ENCODE data around the gene GAPT.

Gene GAPT

DNA sequence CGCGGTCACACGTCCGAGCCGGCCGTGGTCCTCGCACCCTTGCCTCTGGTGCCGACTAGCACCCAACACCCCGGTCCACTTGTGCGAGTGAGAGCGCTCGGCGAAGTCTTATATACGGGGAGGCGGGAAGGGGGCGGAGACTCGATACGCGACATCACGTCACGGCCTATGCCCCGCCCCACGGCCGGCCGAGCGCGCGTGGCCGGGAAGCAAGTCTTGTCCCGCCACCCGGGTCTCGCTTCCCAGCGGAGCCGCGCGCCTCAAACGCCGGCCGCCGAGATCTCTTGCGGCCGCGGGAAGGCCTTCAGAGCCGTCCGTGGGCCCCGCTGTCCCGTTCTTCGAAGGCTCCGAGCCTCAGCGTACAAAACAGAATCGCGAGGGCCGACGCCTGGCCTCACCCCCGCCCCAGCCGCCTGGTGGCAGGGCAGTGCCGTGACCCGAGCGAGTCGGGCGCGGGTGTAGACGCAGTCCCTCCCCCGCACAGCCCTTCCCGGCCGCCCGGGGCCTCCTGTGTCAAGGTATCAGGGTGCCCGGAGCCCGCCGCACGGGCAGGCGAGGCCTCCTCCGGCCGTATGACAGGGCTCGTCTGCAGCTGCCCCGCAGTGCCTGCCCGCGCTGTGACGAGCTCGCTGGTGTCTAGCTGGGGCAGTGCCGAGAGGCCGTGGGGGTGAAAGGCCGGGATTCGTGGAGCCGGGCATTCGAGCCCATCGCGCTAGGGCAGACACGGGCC lies 31.1 kb upstream of the GAPT start, which contains the start of gene PLK2:
TSS of gene PLK2 (minus strand) at position 85 of the 730 bp plus-strand sequence. CDS start 127 bp downstream, outside the sequence.
- TF ChIP-seq, protein P1, sequence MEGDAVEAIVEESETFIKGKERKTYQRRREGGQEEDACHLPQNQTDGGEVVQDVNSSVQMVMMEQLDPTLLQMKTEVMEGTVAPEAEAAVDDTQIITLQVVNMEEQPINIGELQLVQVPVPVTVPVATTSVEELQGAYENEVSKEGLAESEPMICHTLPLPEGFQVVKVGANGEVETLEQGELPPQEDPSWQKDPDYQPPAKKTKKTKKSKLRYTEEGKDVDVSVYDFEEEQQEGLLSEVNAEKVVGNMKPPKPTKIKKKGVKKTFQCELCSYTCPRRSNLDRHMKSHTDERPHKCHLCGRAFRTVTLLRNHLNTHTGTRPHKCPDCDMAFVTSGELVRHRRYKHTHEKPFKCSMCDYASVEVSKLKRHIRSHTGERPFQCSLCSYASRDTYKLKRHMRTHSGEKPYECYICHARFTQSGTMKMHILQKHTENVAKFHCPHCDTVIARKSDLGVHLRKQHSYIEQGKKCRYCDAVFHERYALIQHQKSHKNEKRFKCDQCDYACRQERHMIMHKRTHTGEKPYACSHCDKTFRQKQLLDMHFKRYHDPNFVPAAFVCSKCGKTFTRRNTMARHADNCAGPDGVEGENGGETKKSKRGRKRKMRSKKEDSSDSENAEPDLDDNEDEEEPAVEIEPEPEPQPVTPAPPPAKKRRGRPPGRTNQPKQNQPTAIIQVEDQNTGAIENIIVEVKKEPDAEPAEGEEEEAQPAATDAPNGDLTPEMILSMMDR (IDR thresholded peaks at IDR 0.05; ENCODE audit: borderline replicate concordance, insufficient read depth, low read depth, low read length) = peak; percentile 42
- H3K4me3 ChIP-seq (ENCODE audit: low read depth, low read length) = peak within 1 kb of the TSS; percentile 45

DNA sequence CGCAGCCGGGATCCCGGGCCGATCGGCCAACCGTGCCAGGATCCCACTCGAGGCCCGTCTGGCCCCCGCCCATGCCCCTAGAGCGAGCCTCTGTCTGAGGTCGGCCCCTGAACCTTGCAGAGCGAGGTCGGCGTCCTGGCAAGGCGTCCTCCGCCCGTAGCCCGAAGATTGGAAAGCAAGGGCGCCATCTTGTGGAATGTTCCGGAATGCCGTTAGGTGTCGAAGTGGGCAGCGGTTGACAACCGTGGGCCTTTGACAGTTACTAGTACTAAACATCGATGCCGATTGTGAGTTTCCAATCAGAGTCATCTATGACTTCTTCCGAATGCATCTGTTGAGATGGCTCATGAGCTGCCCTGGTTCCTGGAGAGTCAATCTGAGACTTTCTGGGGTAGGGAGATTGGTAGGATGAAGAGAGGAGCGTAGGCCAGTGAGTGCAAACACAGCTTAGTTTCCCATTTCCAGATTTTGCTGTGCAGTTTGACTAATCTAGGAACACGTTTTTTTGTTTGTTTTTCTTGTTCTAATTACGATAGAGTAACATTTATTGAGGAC lies 30.4 kb upstream of the GAPT start:
- peak overlapping the region; percentile 45 for H3K4me3 ChIP-seq (ENCODE audit: low read depth, low read length)
- TF ChIP-seq, protein P1 (IDR thresholded peaks at IDR 0.05; ENCODE audit: borderline replicate concordance, insufficient read depth, low read depth, low read length) = peak; percentile 75

DNA sequence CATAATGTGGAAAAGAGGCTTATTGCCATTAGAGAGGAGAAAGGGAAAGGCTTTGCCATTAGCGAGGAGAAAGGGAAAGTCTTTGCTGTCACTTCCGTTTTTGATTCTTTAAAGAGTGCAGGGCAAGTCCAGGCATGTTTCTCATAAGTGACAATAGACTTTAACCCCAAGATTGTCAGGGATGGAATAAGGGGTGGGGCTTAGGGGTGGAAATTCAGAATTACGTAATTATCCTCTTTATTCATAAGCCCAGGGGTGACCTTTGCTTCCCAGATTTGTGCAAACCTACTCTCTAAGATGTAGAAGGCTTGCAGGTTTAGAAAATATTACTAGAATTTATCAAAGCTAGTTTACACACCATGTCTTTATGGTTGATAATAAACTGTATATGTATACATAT lies 29.1 kb upstream of the GAPT start:
- H3K4me3 ChIP-seq (ENCODE audit: low read depth, low read length) = no peak overlapping the region
- TF ChIP-seq, protein P1 (IDR thresholded peaks at IDR 0.05; ENCODE audit: borderline replicate concordance, insufficient read depth, low read depth, low read length) = no peak

DNA sequence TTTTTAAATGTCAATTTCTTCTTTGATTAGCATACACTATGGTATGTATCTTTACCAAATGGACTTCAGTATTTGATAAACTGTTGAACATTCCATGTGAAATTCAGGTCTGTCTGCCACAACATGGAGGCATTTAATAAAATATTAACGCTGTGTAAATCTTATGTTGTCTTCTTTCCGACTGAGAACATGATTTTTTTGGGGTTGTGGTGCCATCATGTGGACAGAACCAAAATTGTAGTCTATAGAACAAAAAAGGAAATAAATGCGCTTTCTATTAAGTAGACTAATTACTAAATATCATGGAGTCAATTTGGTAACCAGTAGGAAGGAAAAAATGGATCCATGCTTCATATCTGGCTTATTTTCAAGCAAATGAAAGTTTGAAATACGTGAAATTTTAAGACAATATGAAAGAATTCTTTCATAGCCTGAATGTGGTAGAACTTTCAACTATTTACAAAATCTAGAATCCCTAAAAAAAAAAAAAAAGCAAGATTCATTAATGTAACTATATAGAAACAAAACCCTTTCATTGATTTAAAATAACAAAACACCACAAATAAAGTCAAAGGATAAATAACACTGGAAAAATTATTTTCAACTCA lies 28.5 kb upstream of the GAPT start:
- H3K4me3 ChIP-seq (ENCODE audit: low read depth, low read length) = no peak overlapping the region
- TF ChIP-seq, protein P1 (IDR thresholded peaks at IDR 0.05; ENCODE audit: borderline replicate concordance, insufficient read depth, low read depth, low read length) = peak; percentile 9; the same call in 1 of the 2 replicates

DNA sequence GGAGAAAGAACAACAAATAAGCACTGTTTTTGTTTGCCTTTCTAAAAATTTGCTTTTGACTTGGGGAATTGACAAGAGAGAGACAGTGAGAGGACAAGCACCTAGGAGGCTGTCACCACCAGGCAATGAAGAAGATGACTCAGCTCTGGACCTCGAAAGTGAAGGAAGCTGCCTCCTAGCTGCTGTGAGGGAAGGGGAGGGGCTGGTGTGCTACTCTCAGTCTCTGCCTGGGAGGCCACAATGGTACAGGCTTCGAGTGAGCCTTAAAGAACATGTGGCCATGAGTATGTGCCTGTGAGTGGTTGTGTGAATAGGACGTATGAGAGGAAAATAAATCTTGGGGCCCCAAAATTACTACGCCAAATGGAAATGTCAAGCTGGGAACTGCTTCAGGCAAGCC lies 24.3 kb upstream of the GAPT start:
- H3K4me3 ChIP-seq (ENCODE audit: low read depth, low read length) = no peak overlapping the region
- TF ChIP-seq, protein P1 (IDR thresholded peaks at IDR 0.05; ENCODE audit: borderline replicate concordance, insufficient read depth, low read depth, low read length) = no peak

DNA sequence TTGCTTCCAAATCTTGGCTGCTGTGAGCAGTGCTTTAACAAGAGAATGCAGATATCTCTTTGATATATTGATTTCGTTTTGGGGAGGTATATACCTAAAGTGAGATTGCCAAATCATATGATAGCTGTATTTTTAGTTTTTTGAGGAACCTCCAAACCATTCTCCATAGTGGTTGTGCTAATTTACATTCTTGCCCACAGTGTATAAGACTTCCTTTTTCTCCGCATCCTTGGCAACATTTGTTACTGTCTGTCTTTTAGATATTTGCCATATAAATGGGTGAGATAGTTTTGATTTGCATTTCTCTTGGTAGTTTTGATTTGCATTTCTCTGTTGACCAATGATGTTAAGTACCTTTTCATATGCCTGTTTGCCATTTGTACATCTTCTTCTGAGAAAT lies 21.3 kb upstream of the GAPT start:
- no peak overlapping the region for H3K4me3 ChIP-seq (ENCODE audit: low read depth, low read length)
- TF ChIP-seq, protein P1 (IDR thresholded peaks at IDR 0.05; ENCODE audit: borderline replicate concordance, insufficient read depth, low read depth, low read length) = no peak

Measured in GM12875 (cell line).